ENCODE results near the gene NKPD1.

The NKPD1 gene

GRCh38 chr19:45172173-45172572, 11.4 kb upstream of the NKPD1 start:
- peak; percentile 19 for DNase-seq

GRCh38 chr19:45171211-45171623, 10.4 kb upstream of the NKPD1 start:
- no peak for DNase-seq

GRCh38 chr19:45170146-45171106, 9.6 kb upstream of the NKPD1 start:
- DNase-seq, result no peak

- no peak for DNase-seq
These were observed 8.8 kb upstream of the NKPD1 start for GRCh38 chr19:45169602-45170001.

- DNase-seq, result peak; percentile 64
These were observed 8.1 kb upstream of the NKPD1 start for GRCh38 chr19:45168767-45169351.

GRCh38 chr19:45166723-45167252, 6.0 kb upstream of the NKPD1 start:
- peak; percentile 82 for DNase-seq

- DNase-seq, result peak; percentile 89
These were observed 4.0 kb upstream of the NKPD1 start for GRCh38 chr19:45164577-45165335.

GRCh38 chr19:45163751-45164460, 3.1 kb upstream of the NKPD1 start:
- DNase-seq, result no peak

- DNase-seq, result no peak
These were observed 2.4 kb upstream of the NKPD1 start for GRCh38 chr19:45163156-45163555.

- DNase-seq, result no peak
These were observed 1.9 kb upstream of the NKPD1 start for GRCh38 chr19:45162608-45163143.

- DNase-seq, result no peak
These were observed 1.2 kb upstream of the NKPD1 start for GRCh38 chr19:45161738-45162607.

- DNase-seq, result no peak
These were observed 834 bp downstream of the NKPD1 start for GRCh38 chr19:45159971-45160324.

GRCh38 chr19:45159210-45159970, 1.4 kb downstream of the NKPD1 start:
- no peak for DNase-seq

GRCh38 chr19:45158503-45159209, 2.1 kb downstream of the NKPD1 start:
- no peak for DNase-seq

- no peak for DNase-seq
These were observed 4.0 kb downstream of the NKPD1 start for GRCh38 chr19:45156751-45157150.

GRCh38 chr19:45156011-45156630, 4.7 kb downstream of the NKPD1 start:
- no peak for DNase-seq

GRCh38 chr19:45154064-45154827, 6.5 kb downstream of the NKPD1 start:
- no peak for DNase-seq

- DNase-seq, result no peak
These were observed 7.3 kb downstream of the NKPD1 start for GRCh38 chr19:45153339-45154063.
